ENCODE results near the gene NFKB1.
A peak's percentile ranks its signal among the peaks of the same experiment; 100 is the strongest.

Gene NFKB1, protein sequence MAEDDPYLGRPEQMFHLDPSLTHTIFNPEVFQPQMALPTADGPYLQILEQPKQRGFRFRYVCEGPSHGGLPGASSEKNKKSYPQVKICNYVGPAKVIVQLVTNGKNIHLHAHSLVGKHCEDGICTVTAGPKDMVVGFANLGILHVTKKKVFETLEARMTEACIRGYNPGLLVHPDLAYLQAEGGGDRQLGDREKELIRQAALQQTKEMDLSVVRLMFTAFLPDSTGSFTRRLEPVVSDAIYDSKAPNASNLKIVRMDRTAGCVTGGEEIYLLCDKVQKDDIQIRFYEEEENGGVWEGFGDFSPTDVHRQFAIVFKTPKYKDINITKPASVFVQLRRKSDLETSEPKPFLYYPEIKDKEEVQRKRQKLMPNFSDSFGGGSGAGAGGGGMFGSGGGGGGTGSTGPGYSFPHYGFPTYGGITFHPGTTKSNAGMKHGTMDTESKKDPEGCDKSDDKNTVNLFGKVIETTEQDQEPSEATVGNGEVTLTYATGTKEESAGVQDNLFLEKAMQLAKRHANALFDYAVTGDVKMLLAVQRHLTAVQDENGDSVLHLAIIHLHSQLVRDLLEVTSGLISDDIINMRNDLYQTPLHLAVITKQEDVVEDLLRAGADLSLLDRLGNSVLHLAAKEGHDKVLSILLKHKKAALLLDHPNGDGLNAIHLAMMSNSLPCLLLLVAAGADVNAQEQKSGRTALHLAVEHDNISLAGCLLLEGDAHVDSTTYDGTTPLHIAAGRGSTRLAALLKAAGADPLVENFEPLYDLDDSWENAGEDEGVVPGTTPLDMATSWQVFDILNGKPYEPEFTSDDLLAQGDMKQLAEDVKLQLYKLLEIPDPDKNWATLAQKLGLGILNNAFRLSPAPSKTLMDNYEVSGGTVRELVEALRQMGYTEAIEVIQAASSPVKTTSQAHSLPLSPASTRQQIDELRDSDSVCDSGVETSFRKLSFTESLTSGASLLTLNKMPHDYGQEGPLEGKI

DNA sequence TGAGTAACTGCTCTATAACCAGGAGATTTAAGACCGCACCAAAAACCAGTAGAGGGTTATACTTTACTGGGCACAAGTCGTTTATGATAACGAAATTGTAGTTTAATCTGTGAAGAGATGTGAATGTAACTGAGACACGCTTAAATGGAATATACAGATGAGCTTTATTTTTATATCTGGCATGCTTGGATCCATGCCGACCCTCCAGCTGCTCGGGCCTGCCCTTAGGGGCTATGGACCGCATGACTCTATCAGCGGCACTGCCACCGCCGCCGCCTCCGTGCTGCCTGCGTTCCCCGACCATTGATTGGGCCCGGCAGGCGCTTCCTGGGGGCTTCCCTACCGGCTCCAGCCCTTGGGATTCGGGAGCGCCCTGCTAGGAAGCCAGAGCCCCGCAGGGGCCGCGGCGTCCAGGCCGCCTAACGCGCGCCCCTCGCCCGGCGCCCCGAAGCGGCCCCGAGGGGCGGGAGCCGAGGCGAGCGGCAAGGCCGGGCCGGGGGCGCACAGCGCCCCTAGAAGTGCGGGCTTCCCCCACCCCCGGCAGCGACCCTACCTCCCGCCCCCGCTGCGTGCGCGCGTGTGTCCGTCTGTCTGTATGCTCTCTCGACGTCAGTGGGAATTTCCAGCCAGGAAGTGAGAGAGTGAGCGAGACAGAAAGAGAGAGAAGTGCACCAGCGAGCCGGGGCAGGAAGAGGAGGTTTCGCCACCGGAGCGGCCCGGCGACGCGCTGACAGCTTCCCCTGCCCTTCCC is at the start of gene NFKB1:
Gene NFKB1 (plus strand): TSS at position 664 of the 751 bp plus-strand sequence. CDS start 24,160 bp downstream, outside the sequence.
- no peaks in the 10 kb centered on the region for H3K9me3 ChIP-seq (ENCODE audit: control insufficient read depth in 1 of 2, low read length in 2 of 2)
- H3K27me3 ChIP-seq (ENCODE audit: low read depth, low read length), result no peaks in the 10 kb centered on the region
- peak within 1 kb of the TSS; percentile 83 to 88 for H3K4me3 ChIP-seq (ENCODE audit: low read depth in 1 of 2, low read length in 2 of 2)
- H3K36me3 ChIP-seq (ENCODE audit: control insufficient read depth in 1 of 2, insufficient read depth in 2 of 2, low read length in 2 of 2), result no peaks in the 10 kb centered on the region
- peaks cover 16 to 25% of the 10 kb centered on the region in 2 donors for H3K4me1 ChIP-seq (ENCODE audit: control insufficient read depth in 1 of 2, insufficient read depth in 2 of 2, low read length in 2 of 2)
- peak within 1 kb of the TSS; percentile 96 for H3K27ac ChIP-seq (ENCODE audit: low read length)

DNA sequence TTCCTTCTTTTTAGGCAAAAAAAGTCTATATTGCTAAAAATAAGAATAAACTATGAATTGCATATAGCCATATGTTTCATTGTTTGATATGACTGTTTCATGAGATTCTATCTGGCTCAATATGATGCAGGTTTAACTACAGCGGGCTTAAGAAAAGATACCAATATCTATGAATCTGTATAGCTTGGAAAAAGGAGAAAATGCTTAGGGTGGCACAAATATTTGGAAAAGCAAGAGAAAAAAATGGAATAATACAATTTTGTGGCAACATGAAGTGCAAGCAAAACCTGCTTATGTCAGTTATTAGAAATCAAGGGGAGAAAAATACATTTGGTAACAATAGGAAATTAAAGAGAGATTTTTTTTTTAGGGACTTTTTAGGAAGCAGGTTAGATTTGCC is 48.3 kb upstream of the NFKB1 start:
- no peak overlapping the region for H3K4me3 ChIP-seq (ENCODE audit: low read depth in 1 of 2, low read length in 2 of 2)

DNA sequence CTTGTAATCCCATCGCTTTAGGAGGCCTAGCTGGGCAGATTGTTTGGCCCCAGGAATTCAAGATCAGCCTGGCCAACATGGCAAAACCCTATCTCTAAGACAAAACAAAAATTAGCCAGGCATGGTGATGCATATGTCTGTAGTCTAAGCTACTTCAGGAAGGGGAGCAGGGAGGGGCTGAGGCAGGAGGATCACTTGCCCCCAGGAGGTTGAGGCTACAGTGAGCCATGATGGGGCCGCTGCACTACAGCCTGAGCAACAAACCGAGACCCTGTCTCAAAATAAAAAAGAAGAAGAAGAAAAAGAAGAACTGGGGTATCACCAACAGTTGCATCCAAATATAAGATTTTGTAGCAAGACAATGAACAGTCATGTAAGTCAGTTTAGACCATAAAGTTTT is 47.3 kb upstream of the NFKB1 start:
- Histone ChIP-seq H3K9me3 (ENCODE audit: control insufficient read depth in 1 of 2, low read length in 2 of 2) (no peaks in the 10 kb centered on the region), H3K4me3 (ENCODE audit: low read depth in 1 of 2, low read length in 2 of 2) (no peak overlapping the region), H3K27ac (ENCODE audit: low read length) (no peak overlapping the region), H3K36me3 (ENCODE audit: control insufficient read depth in 1 of 2, insufficient read depth in 2 of 2, low read length in 2 of 2) (no peaks in the 10 kb centered on the region), H3K27me3 (ENCODE audit: low read depth, low read length) (no peaks in the 10 kb centered on the region), H3K4me1 (ENCODE audit: control insufficient read depth in 1 of 2, insufficient read depth in 2 of 2, low read length in 2 of 2) (no peaks in the 10 kb centered on the region)

More for the DNA sequence above, 48.3 kb upstream of the NFKB1 start:
- Histone ChIP-seq H3K9me3 (ENCODE audit: control insufficient read depth in 1 of 2, low read length in 2 of 2) (no peaks in the 10 kb centered on the region), H3K27me3 (ENCODE audit: low read depth, low read length) (no peaks in the 10 kb centered on the region), H3K36me3 (ENCODE audit: control insufficient read depth in 1 of 2, insufficient read depth in 2 of 2, low read length in 2 of 2) (no peaks in the 10 kb centered on the region), H3K27ac (ENCODE audit: low read length) (no peak overlapping the region), H3K4me1 (ENCODE audit: control insufficient read depth in 1 of 2, insufficient read depth in 2 of 2, low read length in 2 of 2) (no peaks in the 10 kb centered on the region)

DNA sequence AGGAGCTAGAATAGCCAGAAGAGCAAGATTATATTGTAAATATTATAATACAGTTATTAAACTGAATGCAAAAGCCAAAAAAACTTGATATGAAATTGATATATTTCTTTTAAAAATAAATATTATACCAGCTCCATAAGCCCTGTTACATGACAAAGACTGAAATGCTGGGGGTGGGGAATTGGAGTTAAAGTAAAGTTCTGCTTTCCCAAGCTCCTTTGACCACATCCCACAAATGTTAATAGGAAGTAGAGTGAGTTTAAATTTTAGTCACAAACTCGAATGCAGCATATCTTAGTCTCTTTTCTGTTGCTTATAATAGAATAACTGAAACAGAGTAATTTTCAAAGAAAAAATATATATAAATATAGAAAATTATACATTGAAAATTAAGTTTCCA is 46.9 kb upstream of the NFKB1 start:
- no peak overlapping the region for H3K4me3 ChIP-seq (ENCODE audit: low read depth in 1 of 2, low read length in 2 of 2)
- no peaks in the 10 kb centered on the region for H3K36me3 ChIP-seq (ENCODE audit: control insufficient read depth in 1 of 2, insufficient read depth in 2 of 2, low read length in 2 of 2)
- H3K4me1 ChIP-seq (ENCODE audit: control insufficient read depth in 1 of 2, insufficient read depth in 2 of 2, low read length in 2 of 2), result no peaks in the 10 kb centered on the region
- no peak overlapping the region for H3K27ac ChIP-seq (ENCODE audit: low read length)
- no peaks in the 10 kb centered on the region for H3K27me3 ChIP-seq (ENCODE audit: low read depth, low read length)
- H3K9me3 ChIP-seq (ENCODE audit: control insufficient read depth in 1 of 2, low read length in 2 of 2), result no peaks in the 10 kb centered on the region

DNA sequence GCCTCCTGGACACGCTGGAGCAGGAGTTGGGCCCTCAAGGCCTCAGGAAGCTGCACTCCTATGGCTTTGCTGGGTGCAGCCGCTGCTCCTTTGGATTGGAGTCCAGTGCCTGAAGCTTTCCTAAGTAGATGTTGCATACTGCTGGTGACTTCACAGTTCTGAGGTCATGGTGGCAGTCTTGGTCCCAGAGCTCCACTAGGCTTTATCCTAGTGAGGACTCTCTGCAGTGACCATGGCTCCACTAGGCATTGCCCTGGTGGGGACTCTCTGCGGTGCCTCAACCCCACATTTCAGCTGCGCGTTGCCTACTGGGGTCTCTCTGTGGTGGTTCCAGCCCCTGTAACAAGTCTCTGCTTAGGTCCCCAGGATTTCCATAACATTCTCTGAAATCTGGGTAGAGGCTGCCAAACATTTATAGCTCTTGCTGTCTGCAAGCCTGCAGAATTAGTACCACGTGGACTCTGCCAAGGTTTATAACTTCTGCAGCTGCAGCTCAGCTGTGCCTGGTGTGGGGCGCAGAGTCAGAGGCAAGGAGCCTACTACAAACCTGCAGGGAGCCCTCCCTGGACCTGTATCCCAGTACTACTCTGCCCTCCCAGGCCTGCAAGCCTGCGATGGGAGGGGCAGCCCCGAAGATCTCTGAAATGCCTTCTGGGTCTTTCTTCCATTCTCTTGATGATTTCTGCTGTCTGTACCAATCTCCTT is 46.0 kb upstream of the NFKB1 start:
- Histone ChIP-seq H3K27me3 (ENCODE audit: low read depth, low read length) (no peaks in the 10 kb centered on the region), H3K4me3 (ENCODE audit: low read depth in 1 of 2, low read length in 2 of 2) (no peak overlapping the region), H3K36me3 (ENCODE audit: control insufficient read depth in 1 of 2, insufficient read depth in 2 of 2, low read length in 2 of 2) (no peaks in the 10 kb centered on the region), H3K9me3 (ENCODE audit: control insufficient read depth in 1 of 2, low read length in 2 of 2) (no peaks in the 10 kb centered on the region), H3K27ac (ENCODE audit: low read length) (no peak overlapping the region), H3K4me1 (ENCODE audit: control insufficient read depth in 1 of 2, insufficient read depth in 2 of 2, low read length in 2 of 2) (no peaks in the 10 kb centered on the region)

DNA sequence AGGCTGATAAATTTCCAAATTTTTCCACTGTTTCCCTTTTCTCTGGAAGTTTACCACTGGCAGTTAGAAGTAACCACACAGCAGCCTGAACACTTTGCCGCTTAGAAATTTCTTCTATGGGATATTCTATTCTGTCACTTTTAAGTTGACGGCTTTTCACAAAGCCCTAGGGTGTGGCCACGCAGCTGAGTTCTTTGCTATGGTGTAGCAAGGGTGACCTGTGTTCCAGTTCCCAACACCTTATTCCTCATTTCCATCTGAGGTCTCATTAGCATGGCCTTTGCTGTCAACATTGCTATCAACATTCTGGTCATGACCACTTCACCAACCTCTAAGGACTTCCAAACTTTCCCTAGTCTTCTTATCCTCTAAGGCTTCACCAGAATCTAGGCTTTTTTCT is 45.4 kb upstream of the NFKB1 start:
- Histone ChIP-seq H3K9me3 (ENCODE audit: control insufficient read depth in 1 of 2, low read length in 2 of 2) (no peaks in the 10 kb centered on the region), H3K4me3 (ENCODE audit: low read depth in 1 of 2, low read length in 2 of 2) (no peak overlapping the region), H3K36me3 (ENCODE audit: control insufficient read depth in 1 of 2, insufficient read depth in 2 of 2, low read length in 2 of 2) (no peaks in the 10 kb centered on the region), H3K4me1 (ENCODE audit: control insufficient read depth in 1 of 2, insufficient read depth in 2 of 2, low read length in 2 of 2) (no peaks in the 10 kb centered on the region), H3K27me3 (ENCODE audit: low read depth, low read length) (no peaks in the 10 kb centered on the region), H3K27ac (ENCODE audit: low read length) (no peak overlapping the region)

DNA sequence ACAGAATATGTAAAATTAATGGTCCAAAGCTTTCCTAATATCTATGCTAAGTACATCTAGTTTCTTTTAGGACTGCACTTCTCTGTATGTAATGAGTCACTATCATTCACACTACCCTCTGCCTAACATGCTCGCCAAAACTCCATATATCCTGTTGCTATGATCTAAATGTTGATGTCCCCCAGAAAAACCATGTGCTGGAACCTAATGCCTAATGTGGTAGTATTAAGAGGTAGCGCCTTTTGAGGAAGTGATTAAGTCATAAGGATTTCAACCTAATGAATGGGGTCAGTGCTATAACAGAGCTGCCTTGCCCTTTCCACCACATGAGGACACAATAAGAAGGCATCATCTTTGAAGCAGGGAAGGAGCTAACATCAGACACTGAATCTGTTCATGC is 34.9 kb upstream of the NFKB1 start:
- Histone ChIP-seq H3K4me3 (ENCODE audit: low read depth in 1 of 2, low read length in 2 of 2) (no peak overlapping the region), H3K27me3 (ENCODE audit: low read depth, low read length) (no peaks in the 10 kb centered on the region), H3K27ac (ENCODE audit: low read length) (no peak overlapping the region), H3K36me3 (ENCODE audit: control insufficient read depth in 1 of 2, insufficient read depth in 2 of 2, low read length in 2 of 2) (no peaks in the 10 kb centered on the region), H3K9me3 (ENCODE audit: control insufficient read depth in 1 of 2, low read length in 2 of 2) (no peaks in the 10 kb centered on the region), H3K4me1 (ENCODE audit: control insufficient read depth in 1 of 2, insufficient read depth in 2 of 2, low read length in 2 of 2) (no peaks in the 10 kb centered on the region)

DNA sequence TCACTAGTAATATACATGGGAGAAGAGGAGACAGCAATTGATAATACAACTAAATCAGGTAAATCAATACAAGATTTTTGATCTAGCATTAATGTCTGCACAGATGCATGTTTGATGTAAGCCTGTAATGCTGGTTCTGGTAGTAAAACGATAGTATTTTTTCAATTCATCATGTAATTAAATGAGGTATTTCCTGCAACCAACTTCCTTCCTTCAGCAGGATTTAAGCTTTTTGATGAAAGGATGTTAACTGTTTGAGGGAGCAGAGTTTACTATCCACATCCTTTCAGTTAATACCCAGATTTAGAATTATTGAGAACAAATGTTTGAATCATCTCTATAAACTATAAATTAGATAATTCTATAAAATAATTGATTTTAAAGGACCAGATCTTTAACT is 31.4 kb upstream of the NFKB1 start:
- H3K27ac ChIP-seq (ENCODE audit: low read length), result no peak overlapping the region

DNA sequence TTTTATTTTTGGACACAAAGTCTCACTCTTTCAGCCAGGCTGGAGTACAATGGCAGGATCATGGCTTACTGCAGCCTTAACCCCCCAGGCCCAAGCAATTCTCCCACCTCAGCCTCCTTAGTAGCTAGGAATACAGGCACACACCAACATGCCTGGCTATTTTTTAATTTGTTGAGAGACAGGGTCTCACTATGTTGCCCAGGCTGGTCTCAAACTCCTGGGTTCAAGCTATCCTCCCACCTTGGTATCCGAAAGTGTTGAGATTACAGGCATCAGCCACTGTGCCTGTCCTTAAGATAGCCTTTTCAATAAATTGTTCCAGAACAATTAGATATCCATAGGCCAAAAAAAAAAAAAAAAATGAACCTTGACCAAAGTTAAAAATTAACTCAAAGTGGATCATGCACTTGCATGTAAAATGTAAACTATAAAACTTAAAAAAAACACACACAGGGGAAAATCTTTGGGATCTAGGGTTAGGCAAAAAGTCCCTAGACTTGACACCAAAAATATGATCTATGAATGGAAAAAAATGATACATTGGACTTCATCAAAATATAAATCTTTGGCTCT is 28.6 kb upstream of the NFKB1 start:
- Histone ChIP-seq H3K9me3 (ENCODE audit: control insufficient read depth in 1 of 2, low read length in 2 of 2) (peaks cover 0 to 16% of the 10 kb centered on the region in 2 donors), H3K27me3 (ENCODE audit: low read depth, low read length) (no peaks in the 10 kb centered on the region), H3K4me3 (ENCODE audit: low read depth in 1 of 2, low read length in 2 of 2) (no peak overlapping the region), H3K27ac (ENCODE audit: low read length) (no peak overlapping the region), H3K36me3 (ENCODE audit: control insufficient read depth in 1 of 2, insufficient read depth in 2 of 2, low read length in 2 of 2) (no peaks in the 10 kb centered on the region), H3K4me1 (ENCODE audit: control insufficient read depth in 1 of 2, insufficient read depth in 2 of 2, low read length in 2 of 2) (no peaks in the 10 kb centered on the region)

More for the DNA sequence above, 31.4 kb upstream of the NFKB1 start:
- no peaks in the 10 kb centered on the region for H3K27me3 ChIP-seq (ENCODE audit: low read depth, low read length)
- H3K9me3 ChIP-seq (ENCODE audit: control insufficient read depth in 1 of 2, low read length in 2 of 2), result peaks cover 0 to 1% of the 10 kb centered on the region in 2 donors
- H3K4me3 ChIP-seq (ENCODE audit: low read depth in 1 of 2, low read length in 2 of 2), result no peak overlapping the region
- no peaks in the 10 kb centered on the region for H3K4me1 ChIP-seq (ENCODE audit: control insufficient read depth in 1 of 2, insufficient read depth in 2 of 2, low read length in 2 of 2)
- no peaks in the 10 kb centered on the region for H3K36me3 ChIP-seq (ENCODE audit: control insufficient read depth in 1 of 2, insufficient read depth in 2 of 2, low read length in 2 of 2)

DNA sequence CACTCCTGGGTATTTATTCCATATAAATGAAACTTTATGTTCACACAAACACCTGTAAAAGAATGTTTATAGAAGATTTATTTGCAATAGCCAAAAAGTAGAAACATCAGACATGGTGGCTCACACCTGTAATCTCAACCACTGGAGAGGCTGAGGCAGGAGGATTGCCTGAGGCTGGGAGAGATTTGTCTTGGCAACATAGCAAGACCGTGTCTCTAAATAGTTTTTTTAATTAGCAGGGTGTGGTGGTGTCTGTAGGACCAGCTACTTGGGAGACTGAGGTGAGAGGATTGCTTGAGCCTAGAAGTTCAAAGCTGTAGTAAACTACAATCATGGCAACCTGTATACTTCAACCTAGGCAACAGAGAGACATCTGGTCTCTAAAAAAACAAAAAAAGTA is 27.7 kb upstream of the NFKB1 start:
- Histone ChIP-seq H3K27me3 (ENCODE audit: low read depth, low read length) (no peaks in the 10 kb centered on the region), H3K27ac (ENCODE audit: low read length) (no peak overlapping the region), H3K36me3 (ENCODE audit: control insufficient read depth in 1 of 2, insufficient read depth in 2 of 2, low read length in 2 of 2) (no peaks in the 10 kb centered on the region), H3K9me3 (ENCODE audit: control insufficient read depth in 1 of 2, low read length in 2 of 2) (peaks cover 0 to 16% of the 10 kb centered on the region in 2 donors), H3K4me1 (ENCODE audit: control insufficient read depth in 1 of 2, insufficient read depth in 2 of 2, low read length in 2 of 2) (no peaks in the 10 kb centered on the region), H3K4me3 (ENCODE audit: low read depth in 1 of 2, low read length in 2 of 2) (no peak overlapping the region)
